K562 (cell line): Measurements from ENCODE around the gene OBSCN. TPM values are rescaled to one million over a fixed set of nuclear protein-coding genes. Genes with fewer than 3 reads are reported as not detected.
A peak's percentile ranks its signal among the peaks of the same experiment; 100 is the strongest.

Experiments
- ATAC-seq: fragments of 200-7000 bp; cut with Tn5 transposase; 3 replicates; pipeline ENCODE4 v1.9.1; 2020; ENCODE audit warnings: moderate library complexity
- BruUV-seq: library from RNA; stranded (reverse); fragments of 400-500 nt; replicated peaks from 2 replicates; lab custom pipeline; 2021; lab: Mats Ljungman, UMichigan
- CTCF ChIA-PET: fragments of 300-600 bp; formaldehyde crosslinking; extraction: SDS; loops from one replicate; lab custom pipeline; 2021; ENCODE audit warnings: low intra/inter-chr PET ratio; lab: Yijun Ruan, JAX
- POLR2A ChIA-PET: fragments of 300-600, 350-650 bp; sonication (Branson Sonifier 250); formaldehyde crosslinking; extraction: SDS; loops from one replicate; lab custom pipeline; 2021; ENCODE audit warnings: antibody characterized with exemption, inconsistent platforms; lab: Yijun Ruan, JAX
- DNase-seq, 4 experiments: peaks; one replicate each; pipeline versions ENCODE4 v3.0.0 to v3.0.0-alpha.2; 2011 to 2018; ENCODE audit warnings: low spot score in 3 of 4, mixed read lengths in 3 of 4; ENCODE audit errors: extremely low read depth in 1 of 4
- FAIRE-seq: peaks from 2 replicates; lab custom pipeline; 2011; peaks lifted over from hg19 to GRCh38; lab: Jason Lieb, UNC
- H2AFZ ChIP-seq: 2 replicates; pipeline ENCODE4 v1.6.0; 2011; ENCODE audit warnings: low read depth, low read length, control low read depth, inconsistent platforms
- H3K27ac ChIP-seq: fragments of 200-600 bp; 3 replicates; pipeline ENCODE4 v1.8.0; 2011; ENCODE audit warnings: low read depth, mild to moderate bottlenecking, control low read depth, inconsistent platforms, low read length, moderate library complexity, mixed read lengths; ENCODE audit errors: extremely low read depth
- H3K27me3 ChIP-seq, 2 experiments: fragments of 300-600 bp in 1 of 2; 2 replicates in 1 of 2; 3 replicates in 1 of 2; pipeline versions ENCODE4 v1.6.0 to v1.8.0; 2011; ENCODE audit warnings: inconsistent platforms in 2 of 2, low read length in 2 of 2, mild to moderate bottlenecking in 1 of 2, mixed read lengths in 1 of 2, moderate library complexity in 1 of 2; ENCODE audit not compliant: control insufficient read depth in 2 of 2, insufficient read depth in 2 of 2
- H3K36me3 ChIP-seq: fragments of 300-600 bp; 3 replicates; pipeline ENCODE4 v1.8.0; 2011; ENCODE audit warnings: mild to moderate bottlenecking, low read length, inconsistent platforms; ENCODE audit not compliant: control insufficient read depth, insufficient read depth
- H3K4me1 ChIP-seq, 2 experiments: fragments of 200-600 bp in 1 of 2; replicated peaks in 1 of 2; 2 replicates in 1 of 2; 3 replicates in 1 of 2; pipeline versions ENCODE4 v1.5.1 to v1.8.0; 2011; ENCODE audit warnings: inconsistent platforms in 2 of 2, low read length in 2 of 2, mild to moderate bottlenecking in 1 of 2, mixed read lengths in 1 of 2, moderate library complexity in 1 of 2; ENCODE audit not compliant: control insufficient read depth in 2 of 2, insufficient read depth in 2 of 2
- H3K4me2 ChIP-seq: 2 replicates; pipeline ENCODE4 v1.6.1; 2011; ENCODE audit warnings: low read length, control low read depth, inconsistent platforms, mixed read lengths; ENCODE audit not compliant: insufficient read depth
- H3K4me3 ChIP-seq: fragments of 200-600 bp; sonication (generic), shearing (Covaris generic); 2 replicates; pipeline ENCODE4 v1.5.1; 2016; ENCODE audit warnings: control low read depth, inconsistent platforms
- H3K79me2 ChIP-seq: fragments of 200-600 bp; 3 replicates; pipeline ENCODE4 v1.8.0; 2011; ENCODE audit warnings: low read length, inconsistent platforms; ENCODE audit not compliant: control insufficient read depth, insufficient read depth
- H3K9ac ChIP-seq, 2 experiments: 2 replicates each; pipeline versions ENCODE4 v1.6.0 to v1.6.1; 2011; ENCODE audit warnings: low read depth in 2 of 2, low read length in 2 of 2, control low read depth in 1 of 2, inconsistent platforms in 1 of 2, mild to moderate bottlenecking in 1 of 2, mixed read lengths in 1 of 2; ENCODE audit not compliant: insufficient read depth in 1 of 2
- H3K9me1 ChIP-seq: one replicate; pipeline ENCODE4 v1.6.0; 2011; ENCODE audit warnings: inconsistent platforms, mild to moderate bottlenecking, low read length, moderate library complexity; ENCODE audit not compliant: control insufficient read depth, insufficient read depth
- H3K9me3 ChIP-seq: replicated peaks from 2 replicates; pipeline ENCODE4 v1.5.1; 2011; ENCODE audit warnings: low read depth, low read length, inconsistent platforms; ENCODE audit not compliant: control insufficient read depth, insufficient read depth
- H4K20me1 ChIP-seq: replicated peaks from 2 replicates; pipeline ENCODE4 v1.6.1; 2011; ENCODE audit warnings: low read length, inconsistent platforms, mixed read lengths; ENCODE audit not compliant: control insufficient read depth, insufficient read depth
- CTBP1 ChIP-seq: fragments of 450-650 bp; IDR thresholded peaks from 2 replicates; pipeline ENCODE4 v1.6.1; 2016; ENCODE audit warnings: borderline replicate concordance
- EP300 ChIP-seq: IDR thresholded peaks from 2 replicates; pipeline ENCODE4 v1.6.1; 2012; ENCODE audit warnings: low read length, improper control_type of control experiment
- ETV5 ChIP-seq: sonication (generic); formaldehyde crosslinking; IDR thresholded peaks from 2 replicates; pipeline ENCODE4 v1.4.0; 2020; ENCODE audit warnings: low read depth, mild to moderate bottlenecking, missing genetic modification reagents
- FOS ChIP-seq: IDR thresholded peaks from 3 replicates; pipeline ENCODE4 v1.6.1; 2011; ENCODE audit not compliant: insufficient read length; ENCODE audit errors: extremely low read depth
- KDM1A ChIP-seq, 2 experiments: fragments of 450-650 bp; IDR thresholded peaks; 2 replicates each; pipeline ENCODE4 v1.6.1; 2016; ENCODE audit warnings: mild to moderate bottlenecking in 2 of 2
- PURB ChIP-seq: sonication (generic); formaldehyde crosslinking; IDR thresholded peaks from 2 replicates; pipeline ENCODE4 v1.9.0; 2021; ENCODE audit warnings: low read depth, mild to moderate bottlenecking, missing genetic modification reagents
- REST ChIP-seq, 2 experiments: fragments of 450-650 bp; formaldehyde crosslinking in 1 of 2; IDR thresholded peaks; 2 replicates each; pipeline versions ENCODE4 v1.4.0 to v1.6.1; 2014 to 2020; ENCODE audit warnings: mild to moderate bottlenecking in 2 of 2, borderline replicate concordance in 1 of 2, low read depth in 1 of 2
- SMC3 ChIP-seq: conservative IDR thresholded peaks from 2 replicates; pipeline ENCODE4 v1.6.1; 2011; ENCODE audit warnings: low read depth, low read length, improper control_type of control experiment; ENCODE audit not compliant: insufficient read depth
- TAL1 ChIP-seq: fragments of 450-650 bp; IDR thresholded peaks from 2 replicates; pipeline ENCODE4 v1.6.1; 2016; ENCODE audit warnings: mild to moderate bottlenecking
- TOE1 ChIP-seq, 2 experiments: fragments of 450-650 bp in 1 of 2; sonication (generic) in 1 of 2; formaldehyde crosslinking in 1 of 2; IDR thresholded peaks; 2 replicates each; pipeline versions ENCODE4 v1.7.1 to v1.8.0; 2016 to 2022; ENCODE audit warnings: borderline replicate concordance in 2 of 2, mild to moderate bottlenecking in 2 of 2, antibody characterized with exemption in 1 of 2, inconsistent platforms in 1 of 2, low read depth in 1 of 2, missing genetic modification reagents in 1 of 2, moderate library complexity in 1 of 2
- WGBS: fragments of 100-300 bp; shearing (Covaris generic); methylation state at CpG from one replicate; pipeline ENCODE4 v1.1.6; 2016; ENCODE audit warnings: low coverage, mixed read lengths; ENCODE audit not compliant: insufficient coverage; ENCODE audit errors: missing lambda C conversion rate; 5-methylcytosine and 5-hydroxymethylcytosine counted together
- in situ Hi-C: fragments of 300-500 bp; cut with MboI; formaldehyde crosslinking; loops from 4 replicates; pipeline ENCODE4 v1.15.0; 2018; ENCODE audit warnings: inconsistent platforms, mixed read lengths
- intact Hi-C: fragments of 100-400 bp; cut with micrococcal nuclease; formaldehyde crosslinking; loops from 2 replicates; pipeline ENCODE4 v1.14.2; 2022
- polyA plus RNA-seq, 8 experiments: library from polyadenylated mRNA; depleted of rRNA in 4 of 8; stranded (reverse) in 5 of 8; unstranded in 3 of 8; fragments of >200 nt; fragmentation: Nextera tagmentation in 2 of 8; fragmentation: Illumina TruSeq in 1 of 8; extraction: Ambion mirVana in 2 of 8; extraction: Trizol in 1 of 8; gene quantifications; 2 replicates each; pipeline versions ENCODE4 v1.2.1 to v1.2.3, GENCODE V29; 2011 to 2014; ENCODE audit warnings: inconsistent platforms in 1 of 8, missing spikeins in 1 of 8
- total RNA-seq, 7 experiments: library from RNA; depleted of rRNA in 6 of 7; stranded (reverse); fragments of >200 nt in 6 of 7; fragmentation: Illumina TruSeq in 2 of 7; extraction: Trizol in 2 of 7; gene quantifications; 2 replicates each; pipeline versions ENCODE4 v1.2.1 to v1.2.3, GENCODE V29; 2011 to 2021; ENCODE audit warnings: low replicate concordance in 1 of 7

OBSCN gene
- total and polyA plus RNA-seq, 9 of the 15 experiments (the other 6 are each of a cell fraction or from before 2014, with no cell fraction given), result 0.18 to 19.7 (median 3.6) TPM

GRCh38 chr1:228340686-228341449, 133.0 kb downstream of the OBSCN start:
- H3K9me3 ChIP-seq, result peaks cover 8% of the 10 kb centered on the region; the same call in 1 of the 2 replicates
- peak overlapping the region; percentile 10; the same call in 1 of the 2 replicates for H3K4me3 ChIP-seq
- H3K79me2 ChIP-seq, result no peaks in the 10 kb centered on the region
- 19% methylated on average over 32 of the region's 39 CpGs for WGBS
- peak; percentile 88 for ATAC-seq
- H3K9me1 ChIP-seq, result no peaks in the 10 kb centered on the region
- peaks cover 5 to 59% of the 10 kb centered on the region in 2 experiments; a peak in 3 of 5 replicates for H3K4me1 ChIP-seq
- peak; percentile 82 to 88 (median 86) for DNase-seq
- H3K4me2 ChIP-seq, result peak overlapping the region; percentile 72
- no peak overlapping the region for H3K27ac ChIP-seq
- peak; percentile 88 for FAIRE-seq
- BruUV-seq, result no TSS peak
- H4K20me1 ChIP-seq, result no peaks in the 10 kb centered on the region
- ChIA-PET POLR2A (interaction anchor here (0.5 to 1.3 kb wide), 13 partner anchors 11 to 348 kb away, joined by 3 to 5 read pairs (median 3); a partner anchor contains a TSS), CTCF (interaction anchor here (4.5 kb wide), 1 partner anchor 174 kb away, joined by 21 read pairs; no protein-coding TSS in a partner anchor)
- H3K27me3 ChIP-seq, result peaks cover 0 to 29% of the 10 kb centered on the region in 2 experiments; a peak in 3 of 5 replicates
- peak overlapping the region in 1 of 2 experiments; percentile 86; a peak in 2 of 4 replicates for H3K9ac ChIP-seq
- peak overlapping the region; percentile 87 for H2AFZ ChIP-seq
- H3K36me3 ChIP-seq, result no peaks in the 10 kb centered on the region; the same call in 2 of the 3 replicates
- intact Hi-C loops, result loop anchor here (1.0 to 5.0 kb wide), 4 partner anchors 51 to 174 kb away; partner anchors contain the start of gene TRIM11
- in situ Hi-C loops, result loop anchor here (10.0 kb wide), 1 partner anchor 114 kb away; a partner anchor contains a TSS
- no peak for TF ChIP-seq FOS
- TF ChIP-seq PURB (CRISPR knock-in tag), result 0 out of 2 replicates have a peak, but pooled peaks have one; percentile 93
- peak in 1 of 2 experiments; percentile 81; a peak in 3 of 4 replicates for TF ChIP-seq KDM1A (IDR thresholded peaks at IDR 0.05)
- TF ChIP-seq SMC3, result peak; percentile 81
- TF ChIP-seq ETV5, result peak; percentile 95
- peak; percentile 98 for TF ChIP-seq CTBP1
- peak; percentile 49; the same call in 1 of the 2 replicates for TF ChIP-seq TAL1
- peak; percentile 77 for TF ChIP-seq EP300
- peak; percentile 88 for TF ChIP-seq REST (IDR thresholded peaks at IDR 0.05; ENCODE audit: borderline replicate concordance)
- TF ChIP-seq REST (CRISPR knock-in tag; IDR thresholded peaks at IDR 0.05; ENCODE audit: low read depth), result no peak
- TF ChIP-seq TOE1 (IDR thresholded peaks at IDR 0.05; ENCODE audit: borderline replicate concordance), result peak; percentile 93
- no peak for TF ChIP-seq TOE1 (CRISPR knock-in tag; IDR thresholded peaks at IDR 0.05; ENCODE audit: borderline replicate concordance, low read depth)
